ENCODE measurements around the gene LHFPL2.
A peak's percentile ranks its signal among the peaks of the same experiment; 100 is the strongest.

The LHFPL2 gene

GRCh38 chr5:78540335-78541085 lies 108.1 kb downstream of the LHFPL2 start:
- no peak for DNase-seq

- DNase-seq, result no peak
Observed at GRCh38 chr5:78538240-78538850, 110.2 kb downstream of the LHFPL2 start.

- no peak for DNase-seq
Observed at GRCh38 chr5:78537821-78538220, 110.8 kb downstream of the LHFPL2 start.

GRCh38 chr5:78537411-78537810 lies 111.2 kb downstream of the LHFPL2 start:
- no peak for DNase-seq

- no peak for DNase-seq
Observed at GRCh38 chr5:78536661-78537196, 111.8 kb downstream of the LHFPL2 start.

- DNase-seq, result no peak
Observed at GRCh38 chr5:78534905-78535200, 113.7 kb downstream of the LHFPL2 start.

- DNase-seq, result no peak
Observed at GRCh38 chr5:78534148-78534904, 114.2 kb downstream of the LHFPL2 start.

- DNase-seq, result peak; percentile 53
Observed at GRCh38 chr5:78533356-78533755, 115.2 kb downstream of the LHFPL2 start.

- no peak for DNase-seq
Observed at GRCh38 chr5:78530342-78531096, 118.1 kb downstream of the LHFPL2 start.

GRCh38 chr5:78527925-78528324 lies 120.6 kb downstream of the LHFPL2 start:
- DNase-seq, result no peak

- no peak for DNase-seq
Observed at GRCh38 chr5:78527054-78527859, 121.3 kb downstream of the LHFPL2 start.

GRCh38 chr5:78526049-78526525 lies 122.5 kb downstream of the LHFPL2 start:
- no peak for DNase-seq

GRCh38 chr5:78523314-78524193 lies 125.0 kb downstream of the LHFPL2 start:
- DNase-seq, result no peak

GRCh38 chr5:78522476-78523260 lies 125.9 kb downstream of the LHFPL2 start:
- no peak for DNase-seq

- DNase-seq, result no peak
Observed at GRCh38 chr5:78521455-78521854, 127.1 kb downstream of the LHFPL2 start.

- no peak for DNase-seq
Observed at GRCh38 chr5:78519198-78519941, 129.2 kb downstream of the LHFPL2 start.

- DNase-seq, result no peak
Observed at GRCh38 chr5:78518365-78519197, 130.0 kb downstream of the LHFPL2 start.

- DNase-seq, result no peak
Observed at GRCh38 chr5:78515670-78516069, 132.9 kb downstream of the LHFPL2 start.
